ENCODE data around the gene SYT9. TPM values are rescaled to one million over a fixed set of nuclear protein-coding genes. Genes with fewer than 3 reads are reported as not detected.

Gene SYT9
- total and polyA plus RNA-seq, 2 of the 4 experiments (the other 2 are of a cell fraction): not detected

GRCh38 chr11:7257724-7258123 lies 6.0 kb downstream of the SYT9 start:
- dilution Hi-C loops (cut with HindIII; ENCODE audit: low sequenced_read_pairs, unreplicated experiment) (no loop called here), in situ Hi-C loops (cut with MboI; ENCODE audit: low sequenced_read_pairs) (no loop called here), intact Hi-C loops (cut with micrococcal nuclease) (no loop called here)
- Histone ChIP-seq H3K9me3 (ENCODE audit: control insufficient read depth, insufficient read depth, low read length) (no peaks in the 10 kb centered on the region), H3K79me1 (ENCODE audit: low read depth in 1 of 2, low read length in 2 of 2) (no peaks in the 10 kb centered on the region), H3K36me3 (ENCODE audit: control insufficient read depth, insufficient read depth, low read length) (no peaks in the 10 kb centered on the region), H3K4ac (ENCODE audit: low read depth, low read length) (no peak overlapping the region), H3K27me3 (ENCODE audit: control insufficient read depth, insufficient read depth, low read length) (peaks cover 9% of the 10 kb centered on the region), H2AFZ (replicated peaks; ENCODE audit: low read length, poor library complexity) (no peak overlapping the region), H3K9ac (ENCODE audit: low read depth, low read length) (no peak overlapping the region), H3K14ac (replicated peaks; ENCODE audit: low read depth, low read length) (no peak overlapping the region), H3K9me1 (ENCODE audit: insufficient read depth, low read length) (no peaks in the 10 kb centered on the region), H2BK120ac (ENCODE audit: low read depth, low read length) (no peak overlapping the region), H3K4me2 (ENCODE audit: low read depth, low read length) (no peak overlapping the region), H3K4me1 (ENCODE audit: control insufficient read depth, insufficient read depth, low read length) (no peaks in the 10 kb centered on the region), H3K56ac (ENCODE audit: extremely low read depth, insufficient read depth, low read length) (no peak overlapping the region), H2AK5ac (ENCODE audit: low read depth, low read length) (no peak overlapping the region), H4K91ac (ENCODE audit: insufficient read depth, low read depth, low read length) (no peak overlapping the region), H4K8ac (ENCODE audit: low read depth in 2 of 2, low read length in 2 of 2) (no peak overlapping the region), H2BK20ac (ENCODE audit: low read depth, low read length) (no peak overlapping the region), H3K23ac (ENCODE audit: low read depth, low read length) (no peak overlapping the region), H3K18ac (ENCODE audit: low read depth, low read length) (no peak overlapping the region), H3K27ac (ENCODE audit: insufficient read depth, low read length) (no peak overlapping the region), H4K20me1 (ENCODE audit: insufficient read depth, low read length) (no peaks in the 10 kb centered on the region), H2BK5ac (ENCODE audit: low read depth, low read length, poor library complexity, severe bottlenecking) (no peak overlapping the region), H2BK15ac (ENCODE audit: low read depth, low read length) (no peak overlapping the region), H2AK9ac (replicated peaks; ENCODE audit: low read depth, low read length, poor library complexity) (no peak overlapping the region), H3K4me3 (ENCODE audit: insufficient read depth, low read depth, low read length) (no peak overlapping the region), H4K5ac (ENCODE audit: low read depth, low read length) (no peak overlapping the region)
- ChIA-PET CTCF (interaction anchor here (0.6 kb wide), 1 partner anchor 156 kb away, joined by 4 read pairs; no protein-coding TSS in a partner anchor), POLR2A (ENCODE audit: unreplicated experiment) (no interaction called here)
- no peak for ATAC-seq (ENCODE audit: low read depth)
- no peak for DNase-seq
- no CpG with 5 or more reads among the region's 2 CpGs for WGBS, 2 experiments (ENCODE audit: extremely low coverage in 2 of 2, insufficient read length in 1 of 2)
- TF ChIP-seq RCOR1 (IDR thresholded peaks at IDR 0.05; ENCODE audit: insufficient replicate concordance, low read length) (no peak), SMC3 (IDR thresholded peaks at IDR 0.05; ENCODE audit: low read depth, low read length) (no peak), MAFK (IDR thresholded peaks at IDR 0.05; ENCODE audit: low read depth, low read length) (no peak), MXI1 (IDR thresholded peaks at IDR 0.05; ENCODE audit: borderline replicate concordance, low read depth, low read length) (no peak), CHD1 (IDR thresholded peaks at IDR 0.05; ENCODE audit: low read depth, low read length) (no peak), CTCF (conservative IDR thresholded peaks at IDR 0.05; ENCODE audit: low read depth, low read length) (no peak), POLR2A (IDR thresholded peaks at IDR 0.05; ENCODE audit: low read depth, low read length) (no peak), NFE2L2 (IDR thresholded peaks at IDR 0.05; ENCODE audit: low read depth, low read length) (no peak), RAD21 (IDR thresholded peaks at IDR 0.05; ENCODE audit: low read length) (no peak), BHLHE40 (IDR thresholded peaks at IDR 0.05; ENCODE audit: low read depth, low read length) (no peak), MAZ (IDR thresholded peaks at IDR 0.05; ENCODE audit: borderline replicate concordance, low read depth, low read length) (no peak)
- TF ChIP-seq, protein P1, sequence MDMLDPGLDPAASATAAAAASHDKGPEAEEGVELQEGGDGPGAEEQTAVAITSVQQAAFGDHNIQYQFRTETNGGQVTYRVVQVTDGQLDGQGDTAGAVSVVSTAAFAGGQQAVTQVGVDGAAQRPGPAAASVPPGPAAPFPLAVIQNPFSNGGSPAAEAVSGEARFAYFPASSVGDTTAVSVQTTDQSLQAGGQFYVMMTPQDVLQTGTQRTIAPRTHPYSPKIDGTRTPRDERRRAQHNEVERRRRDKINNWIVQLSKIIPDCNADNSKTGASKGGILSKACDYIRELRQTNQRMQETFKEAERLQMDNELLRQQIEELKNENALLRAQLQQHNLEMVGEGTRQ (IDR thresholded peaks at IDR 0.05; ENCODE audit: low read depth, low read length): no peak
- no TSS peak for BruUV-seq (replicated peaks)
